GM12878 (cell line): ENCODE data around the gene MAPK8IP3. TPM values are rescaled to one million over a fixed set of nuclear protein-coding genes. Genes with fewer than 3 reads are reported as not detected.
A peak's percentile ranks its signal among the peaks of the same experiment; 100 is the strongest.

Source experiments
- ATF7 ChIP-seq: fragments of 450-650 bp; IDR thresholded peaks from 2 replicates; pipeline ENCODE4 v1.6.1; 2016; ENCODE audit warnings: low read depth, mild to moderate bottlenecking
- BCL11A ChIP-seq: IDR thresholded peaks from 2 replicates; pipeline ENCODE4 v1.6.1; 2011; ENCODE audit warnings: low read depth, low read length
- BRCA1 ChIP-seq: IDR thresholded peaks from 2 replicates; pipeline ENCODE4 v1.6.1; 2011; ENCODE audit warnings: low read depth, low read length, improper control_type of control experiment
- CHD1 ChIP-seq: IDR thresholded peaks from 2 replicates; pipeline ENCODE4 v1.6.1; 2012; ENCODE audit warnings: low read depth, low read length, improper control_type of control experiment
- CREM ChIP-seq: IDR thresholded peaks from 2 replicates; pipeline ENCODE4 v1.6.1; 2014; ENCODE audit warnings: antibody characterized with exemption, low read depth
- EED ChIP-seq: sonication (generic); IDR thresholded peaks from 2 replicates; pipeline ENCODE4 v1.6.1; 2016; ENCODE audit warnings: antibody characterized with exemption, low read depth
- EGR1 ChIP-seq, 2 experiments: IDR thresholded peaks; 1 replicate in 1 of 2; 2 replicates in 1 of 2; pipeline ENCODE4 v1.6.1; 2011 to 2012; ENCODE audit warnings: low read depth in 2 of 2, low read length in 2 of 2, borderline replicate concordance in 1 of 2, mild to moderate bottlenecking in 1 of 2, moderate library complexity in 1 of 2
- HDAC2 ChIP-seq: fragments of 200-600 bp; sonication (generic); IDR thresholded peaks from 2 replicates; pipeline ENCODE4 v1.6.1; 2017
- HDGF ChIP-seq: fragments of 450-650 bp; IDR thresholded peaks from 2 replicates; pipeline ENCODE4 v1.6.1; 2016; ENCODE audit warnings: antibody characterized with exemption
- JUND ChIP-seq: IDR thresholded peaks from 2 replicates; pipeline ENCODE4 v1.6.1; 2012; ENCODE audit warnings: low read depth, mild to moderate bottlenecking, low read length, improper control_type of control experiment, moderate library complexity
- KDM1A ChIP-seq: fragments of 200-600 bp; sonication (generic); IDR thresholded peaks from 2 replicates; pipeline ENCODE4 v1.6.1; 2016; ENCODE audit warnings: borderline replicate concordance
- NFYB ChIP-seq: IDR thresholded peaks from 2 replicates; pipeline ENCODE4 v1.6.1; 2011; ENCODE audit warnings: low read depth, mild to moderate bottlenecking, low read length, improper control_type of control experiment, moderate library complexity; ENCODE audit not compliant: insufficient read depth
- NR2C1 ChIP-seq: fragments of 450-650 bp; IDR thresholded peaks from 2 replicates; pipeline ENCODE4 v1.6.1; 2017; ENCODE audit warnings: antibody characterized with exemption, mild to moderate bottlenecking, moderate library complexity
- NR2F1 ChIP-seq: fragments of 450-650 bp; conservative IDR thresholded peaks from 2 replicates; pipeline ENCODE4 v1.6.1; 2017; ENCODE audit warnings: mild to moderate bottlenecking
- RCOR1 ChIP-seq: conservative IDR thresholded peaks from 2 replicates; pipeline ENCODE4 v1.6.1; 2012; ENCODE audit warnings: low read depth, low read length, improper control_type of control experiment
- SIN3A ChIP-seq: IDR thresholded peaks from 2 replicates; pipeline ENCODE4 v1.6.1; 2012; ENCODE audit warnings: low read depth, low read length, improper control_type of control experiment
- SMAD5 ChIP-seq: IDR thresholded peaks from 2 replicates; pipeline ENCODE4 v1.6.1; 2016; ENCODE audit warnings: antibody characterized with exemption, low read depth
- SPI1 ChIP-seq: IDR thresholded peaks from 2 replicates; pipeline ENCODE4 v1.6.1; 2011; ENCODE audit warnings: low read depth, mild to moderate bottlenecking, low read length, moderate library complexity, borderline replicate concordance; ENCODE audit not compliant: insufficient read depth
- TAF1 ChIP-seq: IDR thresholded peaks from 2 replicates; pipeline ENCODE4 v1.6.1; 2011; ENCODE audit warnings: mild to moderate bottlenecking, low read depth, low read length, borderline replicate concordance
- YY1 ChIP-seq: IDR thresholded peaks from 2 replicates; pipeline ENCODE4 v1.6.1; 2011; ENCODE audit warnings: low read depth, mild to moderate bottlenecking, low read length
- ZBED1 ChIP-seq: IDR thresholded peaks from 2 replicates; pipeline ENCODE4 v1.6.1; 2016; ENCODE audit warnings: borderline replicate concordance
- polyA plus RNA-seq, 11 experiments: library from polyadenylated mRNA; depleted of rRNA in 4 of 11; unstranded in 6 of 11; stranded (reverse) in 5 of 11; fragments of >200 nt; fragmentation: Nextera tagmentation in 4 of 11; fragmentation: Illumina TruSeq in 1 of 11; extraction: Ambion mirVana in 4 of 11; extraction: Trizol in 1 of 11; gene quantifications; 1 replicate in 1 of 11; 2 replicates in 10 of 11; pipeline versions ENCODE4 v1.2.1 to v1.2.3, GENCODE V29; 2011 to 2016; ENCODE audit warnings: inconsistent platforms in 2 of 11, missing spikeins in 2 of 11, low read depth in 1 of 11
- total RNA-seq, 4 experiments: library from RNA; depleted of rRNA in 3 of 4; stranded (reverse); fragments of >200 nt in 3 of 4; fragmentation: Illumina TruSeq in 1 of 4; extraction: Trizol in 1 of 4; gene quantifications; 2 replicates each; pipeline versions ENCODE4 v1.2.1 to v1.2.3, GENCODE V29; 2013 to 2021
- TF ChIP-seq, protein P1 (sequence below): fragments of 450-650 bp; IDR thresholded peaks from 2 replicates; pipeline ENCODE4 v1.6.1; 2017; ENCODE audit warnings: borderline replicate concordance
- TF ChIP-seq, protein P2 (sequence below): IDR thresholded peaks from 2 replicates; pipeline ENCODE4 v1.6.1; 2012; ENCODE audit warnings: low read depth, low read length, improper control_type of control experiment
- TF ChIP-seq, protein P3 (sequence below): fragments of 150-350 bp; IDR thresholded peaks from 2 replicates; pipeline ENCODE4 v1.6.1; 2014; ENCODE audit warnings: mild to moderate bottlenecking, low read depth, low read length
- TF ChIP-seq, protein P4 (sequence below): IDR thresholded peaks from 2 replicates; pipeline ENCODE4 v1.6.1; 2012; ENCODE audit warnings: low read length, inconsistent platforms
- TF ChIP-seq, protein P5 (sequence below): fragments of 450-650 bp; IDR thresholded peaks from 2 replicates; pipeline ENCODE4 v1.6.1; 2016; ENCODE audit warnings: mild to moderate bottlenecking

MAPK8IP3 gene
- total and polyA plus RNA-seq, 10 of the 15 experiments (the other 5 are each of a cell fraction or from before 2014, with no cell fraction given): 0.06 to 67.9 (median 18.2) TPM

DNA sequence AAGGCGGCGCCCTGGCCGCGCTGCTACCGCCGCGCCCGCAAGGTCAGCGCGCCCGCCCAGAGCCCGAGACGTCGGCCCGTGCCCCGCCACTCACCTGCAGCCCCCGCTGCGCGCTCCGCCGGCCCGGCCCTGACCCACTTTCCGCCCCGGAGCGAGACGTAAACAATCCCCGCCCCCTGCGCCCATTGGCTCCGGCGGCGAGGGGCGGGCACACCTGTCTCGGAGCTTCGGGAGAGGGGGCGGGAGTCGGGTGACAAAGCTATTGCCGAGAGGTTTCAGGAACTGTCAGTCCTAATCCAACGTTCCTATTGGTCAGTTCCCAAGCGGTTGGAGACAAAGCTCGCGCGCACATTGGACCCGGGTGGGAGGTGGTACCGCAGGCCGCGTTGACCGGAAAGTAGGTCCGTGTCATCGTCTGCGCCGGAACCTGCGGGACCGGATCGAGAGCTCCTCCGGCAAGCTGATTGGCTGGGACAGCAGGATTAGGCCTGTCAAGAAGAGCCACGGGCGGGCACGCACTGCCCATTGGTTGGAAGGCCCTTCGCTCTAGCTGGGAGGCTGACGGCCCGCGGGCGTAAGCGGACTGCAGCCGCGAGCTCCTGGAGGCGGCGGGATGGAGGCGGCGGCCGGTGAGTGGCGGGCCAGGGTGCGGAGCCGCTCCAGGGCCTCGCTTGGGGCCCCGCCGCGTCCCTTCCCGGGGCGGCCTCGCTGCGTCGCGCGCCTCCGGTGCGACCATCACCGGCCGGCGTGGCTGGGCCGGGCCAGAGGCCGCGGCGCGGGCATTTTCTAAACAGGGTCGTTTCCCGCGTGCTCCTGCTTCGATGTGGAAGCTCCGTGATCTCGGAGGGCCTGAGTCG, 76.6 kb downstream of the MAPK8IP3 start, which contains the start of the genes NUBP2 and SPSB3 (continued):
- TF ChIP-seq SIN3A: no peak; the same call in 1 of the 2 replicates
- no peak for TF ChIP-seq YY1
- peak; percentile 99 for TF ChIP-seq NFYB
- TF ChIP-seq ZBED1: no peak
- no peak for TF ChIP-seq KDM1A
- no peak for TF ChIP-seq RCOR1
- no peak for TF ChIP-seq CHD1
- TF ChIP-seq SPI1: no peak
- peak; percentile 29; the same call in 1 of the 2 replicates for TF ChIP-seq NR2C1
- TF ChIP-seq TAF1: peak; percentile 47; the same call in 1 of the 2 replicates
- no peak for TF ChIP-seq JUND
- no peak for TF ChIP-seq BCL11A
- peak; percentile 90 for TF ChIP-seq HDGF
- TF ChIP-seq, protein P1, sequence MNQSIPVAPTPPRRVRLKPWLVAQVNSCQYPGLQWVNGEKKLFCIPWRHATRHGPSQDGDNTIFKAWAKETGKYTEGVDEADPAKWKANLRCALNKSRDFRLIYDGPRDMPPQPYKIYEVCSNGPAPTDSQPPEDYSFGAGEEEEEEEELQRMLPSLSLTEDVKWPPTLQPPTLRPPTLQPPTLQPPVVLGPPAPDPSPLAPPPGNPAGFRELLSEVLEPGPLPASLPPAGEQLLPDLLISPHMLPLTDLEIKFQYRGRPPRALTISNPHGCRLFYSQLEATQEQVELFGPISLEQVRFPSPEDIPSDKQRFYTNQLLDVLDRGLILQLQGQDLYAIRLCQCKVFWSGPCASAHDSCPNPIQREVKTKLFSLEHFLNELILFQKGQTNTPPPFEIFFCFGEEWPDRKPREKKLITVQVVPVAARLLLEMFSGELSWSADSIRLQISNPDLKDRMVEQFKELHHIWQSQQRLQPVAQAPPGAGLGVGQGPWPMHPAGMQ: no peak
- TF ChIP-seq SMAD5: no peak
- TF ChIP-seq EED: no peak
- TF ChIP-seq, protein P2, sequence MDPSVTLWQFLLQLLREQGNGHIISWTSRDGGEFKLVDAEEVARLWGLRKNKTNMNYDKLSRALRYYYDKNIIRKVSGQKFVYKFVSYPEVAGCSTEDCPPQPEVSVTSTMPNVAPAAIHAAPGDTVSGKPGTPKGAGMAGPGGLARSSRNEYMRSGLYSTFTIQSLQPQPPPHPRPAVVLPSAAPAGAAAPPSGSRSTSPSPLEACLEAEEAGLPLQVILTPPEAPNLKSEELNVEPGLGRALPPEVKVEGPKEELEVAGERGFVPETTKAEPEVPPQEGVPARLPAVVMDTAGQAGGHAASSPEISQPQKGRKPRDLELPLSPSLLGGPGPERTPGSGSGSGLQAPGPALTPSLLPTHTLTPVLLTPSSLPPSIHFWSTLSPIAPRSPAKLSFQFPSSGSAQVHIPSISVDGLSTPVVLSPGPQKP: peak; percentile 65; the same call in 1 of the 2 replicates
- TF ChIP-seq HDAC2: no peak
- TF ChIP-seq, protein P3, sequence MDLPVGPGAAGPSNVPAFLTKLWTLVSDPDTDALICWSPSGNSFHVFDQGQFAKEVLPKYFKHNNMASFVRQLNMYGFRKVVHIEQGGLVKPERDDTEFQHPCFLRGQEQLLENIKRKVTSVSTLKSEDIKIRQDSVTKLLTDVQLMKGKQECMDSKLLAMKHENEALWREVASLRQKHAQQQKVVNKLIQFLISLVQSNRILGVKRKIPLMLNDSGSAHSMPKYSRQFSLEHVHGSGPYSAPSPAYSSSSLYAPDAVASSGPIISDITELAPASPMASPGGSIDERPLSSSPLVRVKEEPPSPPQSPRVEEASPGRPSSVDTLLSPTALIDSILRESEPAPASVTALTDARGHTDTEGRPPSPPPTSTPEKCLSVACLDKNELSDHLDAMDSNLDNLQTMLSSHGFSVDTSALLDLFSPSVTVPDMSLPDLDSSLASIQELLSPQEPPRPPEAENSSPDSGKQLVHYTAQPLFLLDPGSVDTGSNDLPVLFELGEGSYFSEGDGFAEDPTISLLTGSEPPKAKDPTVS: no peak
- TF ChIP-seq EGR1 (IDR thresholded peaks at IDR 0.05; ENCODE audit: borderline replicate concordance in 1 of 2, low read depth in 2 of 2, low read length in 2 of 2): peak in 1 of 2 experiments; percentile 32; a peak in 1 of 3 replicates
- TF ChIP-seq BRCA1: no peak
- TF ChIP-seq CREM: peak; percentile 99
- TF ChIP-seq NR2F1: peak; percentile 59
- TF ChIP-seq, protein P4, sequence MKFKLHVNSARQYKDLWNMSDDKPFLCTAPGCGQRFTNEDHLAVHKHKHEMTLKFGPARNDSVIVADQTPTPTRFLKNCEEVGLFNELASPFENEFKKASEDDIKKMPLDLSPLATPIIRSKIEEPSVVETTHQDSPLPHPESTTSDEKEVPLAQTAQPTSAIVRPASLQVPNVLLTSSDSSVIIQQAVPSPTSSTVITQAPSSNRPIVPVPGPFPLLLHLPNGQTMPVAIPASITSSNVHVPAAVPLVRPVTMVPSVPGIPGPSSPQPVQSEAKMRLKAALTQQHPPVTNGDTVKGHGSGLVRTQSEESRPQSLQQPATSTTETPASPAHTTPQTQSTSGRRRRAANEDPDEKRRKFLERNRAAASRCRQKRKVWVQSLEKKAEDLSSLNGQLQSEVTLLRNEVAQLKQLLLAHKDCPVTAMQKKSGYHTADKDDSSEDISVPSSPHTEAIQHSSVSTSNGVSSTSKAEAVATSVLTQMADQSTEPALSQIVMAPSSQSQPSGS: no peak
- TF ChIP-seq, protein P5, sequence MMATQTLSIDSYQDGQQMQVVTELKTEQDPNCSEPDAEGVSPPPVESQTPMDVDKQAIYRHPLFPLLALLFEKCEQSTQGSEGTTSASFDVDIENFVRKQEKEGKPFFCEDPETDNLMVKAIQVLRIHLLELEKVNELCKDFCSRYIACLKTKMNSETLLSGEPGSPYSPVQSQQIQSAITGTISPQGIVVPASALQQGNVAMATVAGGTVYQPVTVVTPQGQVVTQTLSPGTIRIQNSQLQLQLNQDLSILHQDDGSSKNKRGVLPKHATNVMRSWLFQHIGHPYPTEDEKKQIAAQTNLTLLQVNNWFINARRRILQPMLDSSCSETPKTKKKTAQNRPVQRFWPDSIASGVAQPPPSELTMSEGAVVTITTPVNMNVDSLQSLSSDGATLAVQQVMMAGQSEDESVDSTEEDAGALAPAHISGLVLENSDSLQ: peak; percentile 100
- peak; percentile 71 for TF ChIP-seq ATF7
